Eye (tissue), 1 donor: ENCODE data around the gene TNRC6B.
"Not testable (repeated sequence)": the region's sequence is repeated elsewhere in the genome, so short reads cannot be mapped to it uniquely, and the experiment has no call there.

ENCODE experiments used
- DNase-seq: peaks from one replicate; pipeline ENCODE4 v3.0.0-alpha.2; 2015

Gene TNRC6B

DNA sequence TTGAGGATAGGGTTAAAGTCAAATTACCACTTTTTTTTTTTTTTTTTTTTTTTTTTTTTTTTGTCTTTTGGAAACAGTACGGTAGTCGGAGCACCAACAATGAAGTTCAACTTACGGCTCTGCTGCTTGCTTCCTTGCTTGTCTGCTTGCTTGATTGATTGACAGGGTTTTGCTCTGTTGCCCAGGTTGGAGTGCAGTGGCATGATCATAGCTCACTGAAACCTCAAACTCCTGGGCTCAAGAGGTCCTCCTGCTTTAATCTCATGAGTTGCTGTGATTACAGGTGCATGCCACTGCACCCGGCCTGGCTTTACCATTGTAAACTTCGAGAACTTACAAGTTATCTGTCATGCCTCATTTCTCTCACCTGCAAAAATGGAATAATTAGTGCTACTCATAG, 198.4 kb downstream of the TNRC6B start:
- DNase-seq = no peak

DNA sequence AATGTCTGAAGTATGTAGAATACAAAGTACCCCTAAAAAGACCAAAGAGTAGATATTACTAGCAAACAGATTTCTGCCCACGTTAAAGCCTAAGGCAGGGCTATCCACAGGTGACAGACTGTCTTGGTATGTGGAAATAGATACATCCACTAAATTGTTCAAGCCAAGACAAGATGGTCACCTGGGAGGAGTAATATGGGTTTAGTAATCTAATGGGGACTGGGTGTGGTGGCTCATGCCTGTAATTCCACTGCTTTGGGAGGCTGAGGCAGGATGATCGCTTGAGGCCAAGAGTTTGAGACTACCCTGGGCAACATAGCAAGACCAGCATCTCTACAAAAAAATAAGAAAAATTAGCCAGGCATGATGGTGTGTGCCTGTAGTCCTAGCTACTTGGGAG, 200.2 kb downstream of the TNRC6B start:
- DNase-seq = no peak

DNA sequence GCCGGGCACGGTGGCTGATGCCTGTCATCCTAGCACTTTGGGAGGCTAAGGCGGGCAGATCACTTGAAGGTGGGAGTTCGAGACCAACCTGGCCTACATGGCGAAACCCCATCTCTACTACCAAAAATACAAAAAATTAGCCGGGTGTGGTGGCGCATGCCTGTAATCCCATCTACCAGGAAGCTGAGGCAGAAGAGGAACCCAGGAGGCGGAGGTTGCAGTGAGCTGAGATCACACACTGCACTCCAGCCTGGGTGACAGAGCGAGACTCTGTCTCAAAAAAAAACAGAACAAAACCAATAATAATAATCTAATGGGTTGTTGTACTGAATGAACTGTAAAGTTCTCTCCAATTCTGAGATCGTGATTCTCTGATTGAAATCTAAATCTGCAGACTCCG, 200.7 kb downstream of the TNRC6B start:
- not testable (repeated sequence) for DNase-seq

DNA sequence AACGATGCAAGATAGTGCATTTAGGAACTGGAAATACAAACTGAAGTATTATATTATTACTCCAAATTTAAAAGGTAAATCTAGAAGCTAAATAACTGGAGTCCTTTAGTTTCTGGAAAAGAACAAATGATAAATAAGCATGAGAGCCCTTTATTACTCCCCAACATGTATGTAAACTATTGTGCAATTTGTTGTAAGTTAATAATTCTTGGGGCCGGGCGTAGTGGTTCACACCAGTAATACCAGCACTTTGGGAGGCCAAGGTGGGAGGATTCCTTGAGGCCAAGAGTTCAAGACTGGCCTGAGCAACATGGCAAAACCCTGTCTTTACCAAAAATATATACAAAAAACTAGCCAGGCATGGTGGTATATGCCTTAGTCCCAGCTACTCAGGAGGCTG, 203.7 kb downstream of the TNRC6B start:
- DNase-seq = no peak

DNA sequence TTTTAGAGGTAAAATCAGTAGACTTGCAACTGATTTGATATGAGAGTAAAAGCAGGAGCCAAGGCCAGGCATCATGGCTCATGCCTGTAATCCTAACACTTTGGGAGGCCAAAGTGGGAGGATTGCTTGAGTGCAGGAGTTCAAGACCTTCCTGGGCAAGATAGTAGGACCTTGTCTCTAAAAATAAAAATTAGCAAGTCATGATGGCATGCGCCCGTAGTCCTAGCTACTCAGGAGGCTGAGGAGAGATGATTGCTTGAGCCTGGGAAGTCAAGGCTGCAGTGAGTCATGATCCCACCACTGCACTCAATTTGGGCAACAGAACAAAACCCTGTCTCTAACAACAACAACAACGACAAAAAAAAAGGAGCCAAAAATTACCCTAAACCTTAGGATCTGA, 206.2 kb downstream of the TNRC6B start:
- DNase-seq = no peak

DNA sequence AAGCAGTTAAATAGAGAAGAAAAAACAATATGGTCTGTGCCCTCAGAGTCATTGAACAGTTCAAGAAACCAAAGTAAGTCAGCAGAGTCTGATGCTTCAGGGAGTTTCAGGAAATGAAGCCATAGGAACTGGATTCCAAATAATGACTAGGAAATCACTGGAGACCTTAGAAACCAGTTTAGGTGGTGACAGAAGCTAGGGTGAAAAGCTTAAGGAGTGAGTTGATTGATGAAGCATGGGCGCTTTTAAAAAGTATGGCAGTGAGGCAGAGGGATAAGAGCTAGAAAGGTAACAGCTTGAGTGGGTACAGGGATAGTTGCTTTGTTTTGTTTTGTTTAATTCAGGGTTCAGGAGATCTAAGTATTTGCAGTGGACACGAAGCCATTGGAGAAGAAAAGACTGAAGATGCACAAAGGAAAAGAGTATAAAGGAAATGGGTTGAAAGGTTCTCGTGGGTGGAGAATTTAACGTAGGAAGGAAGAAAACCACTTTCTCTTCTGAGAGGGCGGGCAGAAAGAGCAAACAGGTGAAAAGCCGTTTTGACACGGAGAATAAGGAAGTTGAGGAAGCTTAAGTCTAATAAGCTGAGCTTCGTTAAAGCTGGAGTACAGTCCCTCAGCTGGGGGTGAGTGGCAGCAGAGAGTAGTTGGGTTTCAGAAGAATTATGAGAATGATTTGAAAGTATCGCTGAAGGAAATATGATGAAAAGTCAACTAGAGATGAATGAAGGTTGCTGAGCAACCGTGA, 207.5 kb downstream of the TNRC6B start:
- DNase-seq = no peak
